Peyer's patch (tissue), 4 donors: ENCODE results near the gene NDC80.

Experiments
- POLR2A ChIP-seq, 2 donors: fragments of 450-650 bp; IDR thresholded peaks; one replicate each; pipeline ENCODE4 v1.5.1; 2017; ENCODE audit warnings: antibody characterized with exemption in 2 of 2, mild to moderate bottlenecking in 2 of 2, moderate library complexity in 2 of 2
- TF ChIP-seq, protein P1 (sequence below), 6 experiments: fragments of 450-650 bp in 4 of 6; fragments of 200-600 bp in 2 of 6; sonication (generic) in 1 of 6; IDR thresholded peaks; one replicate each; pipeline ENCODE4 v1.5.1; 2017 to 2019; ENCODE audit warnings: antibody characterized with exemption in 6 of 6, mild to moderate bottlenecking in 3 of 6, moderate library complexity in 1 of 6

- TF ChIP-seq, protein P1, sequence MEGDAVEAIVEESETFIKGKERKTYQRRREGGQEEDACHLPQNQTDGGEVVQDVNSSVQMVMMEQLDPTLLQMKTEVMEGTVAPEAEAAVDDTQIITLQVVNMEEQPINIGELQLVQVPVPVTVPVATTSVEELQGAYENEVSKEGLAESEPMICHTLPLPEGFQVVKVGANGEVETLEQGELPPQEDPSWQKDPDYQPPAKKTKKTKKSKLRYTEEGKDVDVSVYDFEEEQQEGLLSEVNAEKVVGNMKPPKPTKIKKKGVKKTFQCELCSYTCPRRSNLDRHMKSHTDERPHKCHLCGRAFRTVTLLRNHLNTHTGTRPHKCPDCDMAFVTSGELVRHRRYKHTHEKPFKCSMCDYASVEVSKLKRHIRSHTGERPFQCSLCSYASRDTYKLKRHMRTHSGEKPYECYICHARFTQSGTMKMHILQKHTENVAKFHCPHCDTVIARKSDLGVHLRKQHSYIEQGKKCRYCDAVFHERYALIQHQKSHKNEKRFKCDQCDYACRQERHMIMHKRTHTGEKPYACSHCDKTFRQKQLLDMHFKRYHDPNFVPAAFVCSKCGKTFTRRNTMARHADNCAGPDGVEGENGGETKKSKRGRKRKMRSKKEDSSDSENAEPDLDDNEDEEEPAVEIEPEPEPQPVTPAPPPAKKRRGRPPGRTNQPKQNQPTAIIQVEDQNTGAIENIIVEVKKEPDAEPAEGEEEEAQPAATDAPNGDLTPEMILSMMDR (IDR thresholded peaks at IDR 0.05) = no peak
- TF ChIP-seq POLR2A (IDR thresholded peaks at IDR 0.05) = no peak
Observed at GRCh38 chr18:2587788-2588187, 16.4 kb downstream of the NDC80 start.
